LoVo (cell line): ENCODE data around the gene ZSCAN12.
"Not testable (repeated sequence)": the region's sequence is repeated elsewhere in the genome, so short reads cannot be mapped to it uniquely, and the experiment has no call there.

Experiments used
- DNase-seq: peaks from one replicate; pipeline ENCODE4 v3.0.0-alpha.2; 2016; ENCODE audit warnings: low spot score

ZSCAN12 gene

GRCh38 chr6:28393912-28394662, 5.5 kb downstream of the ZSCAN12 start:
- no peak for DNase-seq

GRCh38 chr6:28390688-28391087, 8.9 kb downstream of the ZSCAN12 start:
- DNase-seq: no peak

- no peak for DNase-seq
These were observed 15.4 kb downstream of the ZSCAN12 start for GRCh38 chr6:28384143-28384533.

GRCh38 chr6:28383235-28384142, 16.1 kb downstream of the ZSCAN12 start:
- peak; percentile 84 for DNase-seq

- no peak for DNase-seq
These were observed 19.2 kb downstream of the ZSCAN12 start for GRCh38 chr6:28380381-28380780.

- no peak for DNase-seq
These were observed 20.9 kb downstream of the ZSCAN12 start for GRCh38 chr6:28378644-28379043.

GRCh38 chr6:28377879-28378278, 21.7 kb downstream of the ZSCAN12 start:
- DNase-seq: no peak

- DNase-seq: no peak
These were observed 25.6 kb downstream of the ZSCAN12 start for GRCh38 chr6:28373925-28374324.

- no peak for DNase-seq
These were observed 27.7 kb downstream of the ZSCAN12 start for GRCh38 chr6:28371706-28372451.

- DNase-seq: no peak
These were observed 28.3 kb downstream of the ZSCAN12 start for GRCh38 chr6:28371280-28371679.

- no peak for DNase-seq
These were observed 29.1 kb downstream of the ZSCAN12 start for GRCh38 chr6:28370440-28370839.

- no peak for DNase-seq
These were observed 30.1 kb downstream of the ZSCAN12 start for GRCh38 chr6:28369463-28369862.

- DNase-seq: no peak
These were observed 31.0 kb downstream of the ZSCAN12 start for GRCh38 chr6:28368522-28368921.

GRCh38 chr6:28365590-28365989, 34.0 kb downstream of the ZSCAN12 start:
- DNase-seq: not testable (repeated sequence)

- no peak for DNase-seq
These were observed 38.6 kb downstream of the ZSCAN12 start for GRCh38 chr6:28360961-28361360.

GRCh38 chr6:28359562-28359961, 40.0 kb downstream of the ZSCAN12 start:
- DNase-seq: not testable (repeated sequence)

GRCh38 chr6:28357036-28357435, 42.5 kb downstream of the ZSCAN12 start:
- DNase-seq: no peak

GRCh38 chr6:28356666-28357020, 42.9 kb downstream of the ZSCAN12 start:
- DNase-seq: no peak

GRCh38 chr6:28355743-28356665, 43.5 kb downstream of the ZSCAN12 start:
- DNase-seq: peak; percentile 83

- no peak for DNase-seq
These were observed 44.6 kb downstream of the ZSCAN12 start for GRCh38 chr6:28354688-28355554.
